HG03039 (cell line): ENCODE data around the gene POU2F3.

ENCODE experiments used
- ATAC-seq: cut with Tn5 transposase; IDR thresholded peaks from one replicate; pipeline ENCODE4 v1.9.1; 2021; ENCODE audit warnings: mild to moderate bottlenecking, moderate library complexity; ENCODE audit not compliant: unreplicated experiment

Gene POU2F3

DNA sequence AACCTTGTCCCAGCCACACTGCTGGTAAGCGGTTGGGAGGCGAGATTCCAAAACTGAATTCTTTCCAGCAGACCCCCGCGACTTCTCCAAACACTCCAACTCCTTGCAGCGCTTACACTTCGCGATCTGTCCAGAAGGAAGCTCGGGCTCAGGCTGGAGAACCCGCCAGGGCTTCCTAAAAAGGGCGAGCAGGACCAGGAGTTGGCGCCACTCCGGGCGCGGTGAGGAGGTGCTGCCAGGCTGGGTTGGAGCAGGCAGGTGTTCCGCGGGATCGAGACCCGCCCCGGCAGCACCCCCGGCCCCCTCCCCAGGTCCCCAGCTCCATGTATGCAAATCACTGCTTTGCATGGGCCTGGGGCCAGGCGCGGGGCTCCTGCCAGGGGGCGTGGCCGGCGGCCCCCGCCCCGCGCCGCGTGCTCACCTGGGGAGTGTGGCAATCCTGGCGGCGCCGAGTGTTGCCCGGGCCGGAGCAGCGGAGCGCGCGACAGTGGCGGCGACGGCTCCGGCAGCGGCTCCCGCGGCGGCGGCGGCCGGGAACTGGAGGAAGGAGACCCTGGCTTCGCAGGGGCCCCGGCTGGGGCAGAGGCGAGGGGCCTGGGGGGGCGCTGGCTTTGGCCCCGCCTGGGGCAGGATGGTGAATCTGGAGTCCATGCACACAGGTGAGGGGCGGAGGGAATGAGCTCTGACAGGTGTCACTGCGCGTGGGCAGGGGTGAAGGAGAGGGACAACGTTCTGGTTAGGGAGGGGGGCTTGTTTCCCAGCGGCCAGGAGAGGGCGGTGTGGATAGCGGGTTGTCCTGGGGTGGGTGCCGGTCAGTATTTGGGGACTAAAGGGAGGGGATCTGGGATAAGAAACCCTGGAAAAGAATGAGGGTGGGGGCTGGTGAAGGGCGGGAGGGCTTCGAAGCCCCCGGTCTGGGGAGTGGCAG, at the start of gene POU2F3:
TSS of gene POU2F3 (plus strand) at position 428 of the 928 bp plus-strand sequence. CDS start at position 632, 204 bp downstream.
- no peak for ATAC-seq

DNA sequence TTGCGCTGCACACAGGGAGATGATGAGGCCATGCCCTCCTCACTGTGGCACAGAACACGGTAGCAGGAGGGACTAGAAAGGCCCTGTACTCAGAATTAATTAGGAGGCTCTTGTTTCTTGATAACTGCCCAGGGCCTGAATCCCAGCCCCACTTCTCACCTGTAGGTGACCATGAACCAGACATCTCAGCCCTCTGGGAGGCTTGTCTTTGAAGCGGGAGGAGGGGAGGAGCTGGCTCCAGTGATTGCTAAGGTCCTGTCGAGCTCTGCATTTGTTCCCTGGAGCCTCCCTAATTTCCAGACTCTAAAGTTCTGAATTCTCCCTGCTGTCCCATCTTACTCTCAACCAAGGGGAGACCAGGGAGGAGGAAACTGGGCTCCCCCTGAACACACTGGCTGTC, 48.9 kb upstream of the POU2F3 start:
- ATAC-seq: no peak

- ATAC-seq: no peak
Measured at GRCh38 chr11:120192831-120193625, 46.9 kb upstream of the POU2F3 start.

DNA sequence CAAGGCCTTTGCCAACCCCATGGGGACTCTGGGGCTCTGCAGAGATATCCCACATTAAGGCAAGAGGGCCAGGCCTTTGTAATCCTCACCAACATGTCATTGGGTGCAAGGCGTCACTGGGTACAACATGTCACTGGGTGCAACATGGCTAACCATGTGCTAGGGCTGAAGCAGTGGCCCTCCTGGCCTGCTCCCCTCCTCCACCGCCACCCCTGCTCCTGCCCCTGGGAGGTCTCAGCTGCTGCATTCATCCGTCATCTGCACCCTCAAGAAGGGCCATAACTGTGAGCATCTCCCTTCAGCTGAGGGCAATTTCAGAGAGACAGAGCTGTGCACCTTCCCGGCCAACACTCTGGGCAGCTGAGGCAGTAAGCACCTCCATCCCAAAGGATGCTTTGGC, 45.8 kb upstream of the POU2F3 start:
- no peak for ATAC-seq

GRCh38 chr11:120195601-120196320, 44.2 kb upstream of the POU2F3 start:
- no peak for ATAC-seq

GRCh38 chr11:120196826-120197225, 43.1 kb upstream of the POU2F3 start:
- no peak for ATAC-seq

DNA sequence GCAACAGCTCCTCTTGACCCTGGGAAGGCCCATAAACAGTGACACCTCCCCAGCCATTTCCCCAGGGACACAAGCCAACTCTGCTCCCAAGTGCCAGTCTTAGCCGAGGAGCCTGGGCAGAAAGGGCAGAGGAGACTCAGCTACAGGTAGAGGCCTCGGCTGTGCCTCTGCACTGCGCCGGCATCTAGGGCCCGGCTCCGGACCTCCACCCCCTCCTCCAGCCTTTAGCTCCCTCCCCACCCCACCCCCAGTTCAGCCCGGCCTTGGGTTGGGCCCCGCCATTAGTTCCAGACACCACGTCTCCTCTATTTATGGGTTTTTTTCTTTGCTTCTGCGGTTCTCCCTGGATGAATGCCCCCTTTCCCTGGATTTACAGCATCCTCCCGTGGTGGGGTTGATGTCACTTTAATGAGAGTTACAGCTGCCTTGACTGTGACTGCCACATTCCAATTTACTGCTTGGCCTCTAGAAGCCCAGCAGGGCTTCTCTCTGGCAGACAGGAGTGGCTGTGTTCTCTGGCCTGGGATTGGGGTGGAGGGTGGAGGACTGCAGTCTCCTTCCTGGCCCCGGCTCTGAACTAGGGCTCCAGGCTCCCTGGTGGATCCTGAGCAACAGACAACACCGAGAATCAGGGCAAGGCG, 42.6 kb upstream of the POU2F3 start:
- no peak for ATAC-seq

- no peak for ATAC-seq
Measured at GRCh38 chr11:120197977-120198376, 42.0 kb upstream of the POU2F3 start.

GRCh38 chr11:120198403-120198786, 41.5 kb upstream of the POU2F3 start:
- no peak for ATAC-seq

- no peak for ATAC-seq
Measured at GRCh38 chr11:120198787-120199469, 41.0 kb upstream of the POU2F3 start.

DNA sequence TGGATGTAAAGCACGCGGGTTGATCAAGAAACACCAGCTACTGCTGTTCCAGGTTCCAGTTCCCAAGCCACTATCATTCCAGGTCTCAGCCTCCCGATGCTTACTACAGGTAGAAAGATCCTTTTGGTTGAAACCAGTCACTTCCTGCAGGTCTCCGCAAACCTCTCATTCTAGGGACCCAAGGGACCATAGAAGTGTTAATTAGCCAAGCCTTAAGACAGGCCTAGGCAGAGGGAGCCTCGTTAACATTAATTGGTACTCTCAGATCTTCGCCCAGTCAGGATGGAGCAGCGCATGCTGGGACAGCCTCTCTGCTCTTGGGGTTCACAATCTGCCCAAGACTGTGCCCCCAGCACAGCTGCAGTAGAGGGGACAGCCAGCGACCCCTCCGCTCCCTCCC, 40.3 kb upstream of the POU2F3 start:
- no peak for ATAC-seq

DNA sequence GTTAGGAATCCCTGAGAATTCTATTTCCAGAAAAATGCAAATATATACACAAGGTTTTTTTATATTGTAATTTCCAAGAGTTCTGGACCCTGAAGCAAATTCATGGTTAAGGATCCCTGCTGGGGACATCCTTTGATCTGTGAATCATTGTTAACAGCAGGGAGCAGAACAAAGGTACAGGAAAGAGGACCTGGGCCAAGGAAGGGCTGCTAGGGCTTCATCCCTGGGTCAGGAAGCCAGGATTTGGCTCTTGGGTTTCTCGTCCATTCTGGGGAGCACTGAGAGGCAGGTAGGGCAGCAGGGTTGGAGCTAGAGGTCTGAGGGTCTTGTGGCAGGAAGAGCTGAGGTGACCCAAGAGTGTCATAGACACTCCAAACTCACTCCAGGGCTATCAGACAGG, 39.3 kb upstream of the POU2F3 start:
- no peak for ATAC-seq

- ATAC-seq: no peak
Measured at GRCh38 chr11:120201653-120202052, 38.3 kb upstream of the POU2F3 start.

GRCh38 chr11:120203626-120204025, 36.3 kb upstream of the POU2F3 start:
- no peak for ATAC-seq

DNA sequence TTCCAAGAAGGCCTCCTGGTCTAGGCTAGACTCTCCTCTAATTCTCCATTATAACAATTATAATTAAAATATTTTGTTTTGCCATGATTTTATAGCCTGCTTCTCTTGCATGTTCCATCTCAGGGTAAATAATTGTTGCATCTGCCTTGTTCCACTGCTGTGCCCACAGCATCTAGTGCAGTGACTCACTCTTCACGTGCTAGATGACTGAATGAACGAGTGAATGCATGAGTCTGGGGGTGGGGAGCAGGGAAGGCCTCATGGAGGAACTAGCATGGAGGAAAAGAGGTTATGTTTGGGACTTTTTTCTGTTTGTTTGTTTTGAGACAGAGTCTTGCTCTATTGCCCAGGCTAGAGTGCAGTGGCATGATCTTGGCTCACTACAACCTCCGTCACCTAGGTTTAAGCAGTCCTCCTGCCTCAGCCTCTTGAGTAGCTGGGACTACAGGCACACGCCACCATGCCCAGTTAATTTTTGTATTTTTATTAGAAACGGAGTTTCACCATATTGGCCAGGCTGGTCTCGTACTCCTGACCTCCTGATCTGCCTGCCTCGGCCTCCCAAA, 34.3 kb upstream of the POU2F3 start:
- ATAC-seq: no peak

DNA sequence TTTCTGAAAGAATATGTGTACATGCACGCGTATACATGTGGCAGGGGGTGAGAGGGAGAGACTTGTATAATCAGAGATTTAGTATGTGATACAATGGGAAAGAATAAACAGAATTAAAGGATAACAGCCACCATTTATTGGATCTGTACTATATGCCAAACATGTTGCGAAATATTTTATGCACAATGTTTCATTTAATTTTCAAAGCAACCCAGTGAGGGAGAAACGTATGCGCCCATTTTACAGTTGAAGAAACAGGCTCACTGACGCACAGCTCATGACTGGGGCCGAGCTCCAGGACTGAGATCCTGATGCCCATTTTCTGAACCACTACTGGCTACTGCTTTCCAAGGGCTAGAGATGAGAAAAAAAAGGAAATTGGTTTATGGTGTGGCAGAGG, 32.4 kb upstream of the POU2F3 start:
- no peak for ATAC-seq

- no peak for ATAC-seq
Measured at GRCh38 chr11:120208001-120208441, 31.9 kb upstream of the POU2F3 start.

- no peak for ATAC-seq
Measured at GRCh38 chr11:120208777-120209176, 31.2 kb upstream of the POU2F3 start.

- ATAC-seq: no peak
Measured at GRCh38 chr11:120209746-120210625, 30.0 kb upstream of the POU2F3 start.
